Hepatocyte (in vitro differentiated cells): ENCODE results near the gene TBC1D5. TPM values are rescaled to one million over a fixed set of nuclear protein-coding genes. Genes with fewer than 3 reads are reported as not detected.

Source experiments
- DNase-seq: peaks from one replicate; pipeline ENCODE4 v3.0.0-alpha.2; 2016; ENCODE audit warnings: low spot score
- H2AFZ ChIP-seq: fragments of 200-600 bp; sonication (generic); 2 replicates; pipeline ENCODE4 v1.6.0; 2016; ENCODE audit warnings: antibody characterized with exemption, mild to moderate bottlenecking
- H3K27ac ChIP-seq: fragments of 200-600 bp; sonication (generic); 2 replicates; pipeline ENCODE4 v1.5.1; 2016; ENCODE audit warnings: mild to moderate bottlenecking
- H3K27me3 ChIP-seq: fragments of 200-600 bp; sonication (generic); 2 replicates; pipeline ENCODE4 v1.6.1; 2016
- H3K36me3 ChIP-seq: fragments of 200-600 bp; sonication (generic); replicated peaks from 2 replicates; pipeline ENCODE4 v1.5.1; 2016; ENCODE audit warnings: low read depth; ENCODE audit not compliant: insufficient read depth
- H3K4me1 ChIP-seq: fragments of 200-600 bp; sonication (generic); 2 replicates; pipeline ENCODE4 v1.5.1; 2016; ENCODE audit warnings: mild to moderate bottlenecking, moderate library complexity; ENCODE audit not compliant: insufficient read depth
- H3K4me2 ChIP-seq: fragments of 200-600 bp; sonication (generic); 2 replicates; pipeline ENCODE4 v1.6.0; 2016
- H3K4me3 ChIP-seq: fragments of 200-600 bp; sonication (generic); 2 replicates; pipeline ENCODE4 v1.5.1; 2016; ENCODE audit warnings: mild to moderate bottlenecking
- H3K79me2 ChIP-seq: fragments of 200-600 bp; sonication (generic); 2 replicates; pipeline ENCODE4 v1.6.0; 2017; ENCODE audit warnings: mild to moderate bottlenecking
- H3K9me2 ChIP-seq: fragments of 200-600 bp; sonication (generic); replicated peaks from 2 replicates; pipeline ENCODE4 v1.6.0; 2017; ENCODE audit warnings: mild to moderate bottlenecking; ENCODE audit not compliant: insufficient read depth
- H3K9me3 ChIP-seq: fragments of 200-600 bp; sonication (generic); 2 replicates; pipeline ENCODE4 v1.5.1; 2016; ENCODE audit warnings: low read depth, mild to moderate bottlenecking
- H4K20me1 ChIP-seq: fragments of 200-600 bp; sonication (generic); 2 replicates; pipeline ENCODE4 v1.6.0; 2016; ENCODE audit warnings: mild to moderate bottlenecking; ENCODE audit not compliant: insufficient read depth, poor library complexity, severe bottlenecking
- CTCF ChIP-seq: fragments of 200-600 bp; sonication (generic); IDR thresholded peaks from 2 replicates; pipeline ENCODE4 v1.5.1; 2016; ENCODE audit warnings: antibody characterized with exemption, mild to moderate bottlenecking; ENCODE audit not compliant: poor library complexity
- EZH2 ChIP-seq: fragments of 200-600 bp; sonication (generic); IDR thresholded peaks from 2 replicates; pipeline ENCODE4 v1.6.1; 2016; ENCODE audit warnings: antibody characterized with exemption, mild to moderate bottlenecking, borderline replicate concordance
- EZH2phosphoT487 ChIP-seq: fragments of 200-600 bp; sonication (generic); IDR thresholded peaks from one replicate; pipeline ENCODE4 v1.6.1; 2018; ENCODE audit warnings: antibody characterized with exemption, mild to moderate bottlenecking, low read depth, moderate library complexity; ENCODE audit not compliant: unreplicated experiment, severe bottlenecking
- WGBS: methylation state at CpG from one replicate; pipeline ENCODE4 v1.1.6; 2016; ENCODE audit warnings: low lambda C conversion rate; ENCODE audit errors: missing lambda C conversion rate; 5-methylcytosine and 5-hydroxymethylcytosine counted together
- polyA plus RNA-seq: library from polyadenylated mRNA; unstranded; fragments of >200 nt; fragmentation: Nextera tagmentation; extraction: Ambion mirVana; gene quantifications from 2 replicates; pipeline ENCODE4 v1.2.1, GENCODE V29; 2016
- total RNA-seq: library from RNA; depleted of rRNA; stranded (reverse); fragments of >200 nt; gene quantifications from 2 replicates; pipeline ENCODE4 v1.2.3, GENCODE V29; 2014

TBC1D5 gene
- total and polyA plus RNA-seq, 2 experiments from 2014 or later, result 17.0 to 64.2 TPM

DNA sequence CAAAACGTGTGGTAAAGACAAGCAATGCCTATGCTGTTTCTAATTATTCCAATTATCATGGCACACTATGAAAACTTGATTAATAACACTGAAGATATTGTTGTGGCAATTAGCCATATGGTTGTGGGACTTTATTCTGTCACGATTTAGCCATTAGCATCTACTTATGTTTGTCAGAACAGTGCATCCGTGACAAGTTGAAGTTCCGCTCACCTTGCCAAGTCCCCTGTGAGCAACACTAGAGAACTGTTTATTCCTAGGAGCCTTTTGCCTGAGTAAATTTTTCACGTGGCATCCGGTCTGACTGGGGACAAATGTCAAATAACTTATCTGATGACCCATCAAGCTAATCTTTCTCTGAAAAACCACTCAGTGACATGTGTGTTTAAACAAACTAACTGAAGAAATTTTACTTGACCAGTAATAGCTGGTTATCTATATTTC is 403.3 kb downstream of the TBC1D5 start:
- Histone ChIP-seq H3K4me3 (no peak overlapping the region), H4K20me1 (no peaks in the 10 kb centered on the region), H3K9me3 (no peaks in the 10 kb centered on the region), H3K36me3 (no peaks in the 10 kb centered on the region), H3K27ac (no peak overlapping the region), H3K4me1 (no peaks in the 10 kb centered on the region), H3K9me2 (no peaks in the 10 kb centered on the region), H3K27me3 (no peaks in the 10 kb centered on the region), H3K79me2 (no peaks in the 10 kb centered on the region), H2AFZ (no peak overlapping the region), H3K4me2 (no peak overlapping the region)
- no peak for DNase-seq
- 72% methylated on average over 6 of the region's 6 CpGs for WGBS
- TF ChIP-seq CTCF (no peak), EZH2 (no peak), EZH2phosphoT487 (no peak)

DNA sequence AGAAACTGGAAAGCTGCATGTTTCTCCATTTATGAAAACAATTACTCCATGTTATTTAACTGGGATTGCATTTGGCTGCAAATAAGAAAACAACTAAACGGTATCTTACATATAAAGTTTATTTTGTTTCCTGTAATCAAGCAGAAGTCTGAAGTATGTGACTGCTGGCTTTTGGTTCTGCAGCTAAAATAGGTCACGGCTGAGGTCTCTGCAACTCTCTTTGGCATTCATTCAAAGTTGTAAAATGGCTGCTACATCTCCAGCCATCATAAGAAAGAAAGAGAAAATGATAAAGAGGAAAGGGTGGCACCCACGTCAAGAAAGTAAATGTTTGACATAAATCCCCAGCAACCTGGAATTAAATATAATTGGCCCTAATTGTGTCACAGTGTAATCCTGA is 406.1 kb downstream of the TBC1D5 start:
- Histone ChIP-seq H3K4me1 (no peaks in the 10 kb centered on the region), H3K36me3 (no peaks in the 10 kb centered on the region), H3K79me2 (no peaks in the 10 kb centered on the region), H2AFZ (no peak overlapping the region), H3K9me3 (no peaks in the 10 kb centered on the region), H3K4me3 (no peak overlapping the region), H3K27ac (no peak overlapping the region), H3K27me3 (no peaks in the 10 kb centered on the region), H3K9me2 (no peaks in the 10 kb centered on the region), H4K20me1 (no peaks in the 10 kb centered on the region), H3K4me2 (no peak overlapping the region)
- WGBS, result 60% methylated on average over 3 of the region's 3 CpGs
- DNase-seq, result no peak
- TF ChIP-seq CTCF (no peak), EZH2phosphoT487 (no peak), EZH2 (no peak)

GRCh38 chr3:17333893-17334292 is 408.5 kb downstream of the TBC1D5 start:
- Histone ChIP-seq H3K9me2 (no peaks in the 10 kb centered on the region), H3K27me3 (no peaks in the 10 kb centered on the region), H3K79me2 (no peaks in the 10 kb centered on the region), H3K4me1 (no peaks in the 10 kb centered on the region), H4K20me1 (no peaks in the 10 kb centered on the region), H3K4me2 (no peak overlapping the region), H3K27ac (no peak overlapping the region), H3K9me3 (no peaks in the 10 kb centered on the region), H3K4me3 (no peak overlapping the region), H2AFZ (no peak overlapping the region), H3K36me3 (no peaks in the 10 kb centered on the region)
- TF ChIP-seq EZH2, result no peak
- no peak for TF ChIP-seq CTCF
- no peak for TF ChIP-seq EZH2phosphoT487
- 77% methylated on average over 2 of the region's 2 CpGs for WGBS
- no peak for DNase-seq

DNA sequence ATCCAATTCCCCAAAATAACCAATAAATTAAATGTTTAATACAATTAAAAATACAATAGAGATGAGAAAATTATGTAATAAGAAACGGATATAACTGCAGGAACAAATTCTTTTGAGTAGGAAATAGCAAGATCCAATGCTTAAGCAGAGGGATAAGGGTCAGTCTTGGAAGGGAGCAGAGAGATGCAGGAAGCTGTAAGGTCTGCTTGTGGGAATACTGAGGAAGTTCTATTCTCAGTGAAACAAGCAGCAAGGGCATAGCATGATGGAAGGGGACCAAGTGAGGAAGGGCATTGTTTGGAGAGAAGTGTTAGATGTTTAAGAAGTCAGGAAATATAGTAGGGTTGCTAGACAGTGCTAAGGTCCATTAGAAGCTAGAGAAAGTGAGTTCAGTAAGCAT is 409.0 kb downstream of the TBC1D5 start:
- no peaks in the 10 kb centered on the region for H4K20me1 ChIP-seq
- H3K9me2 ChIP-seq, result no peaks in the 10 kb centered on the region
- no peak for DNase-seq
- H3K36me3 ChIP-seq, result no peaks in the 10 kb centered on the region
- H2AFZ ChIP-seq, result no peak overlapping the region
- WGBS, result 86% methylated on average over 1 of the region's 1 CpG
- H3K9me3 ChIP-seq, result no peaks in the 10 kb centered on the region
- H3K27me3 ChIP-seq, result no peaks in the 10 kb centered on the region
- no peaks in the 10 kb centered on the region for H3K4me1 ChIP-seq
- TF ChIP-seq CTCF (no peak), EZH2phosphoT487 (no peak), EZH2 (no peak)
- H3K79me2 ChIP-seq, result no peaks in the 10 kb centered on the region
- H3K4me2 ChIP-seq, result no peak overlapping the region
- no peak overlapping the region for H3K4me3 ChIP-seq
- no peak overlapping the region for H3K27ac ChIP-seq
